Neural cell (in vitro differentiated cells): ENCODE measurements around the gene HAVCR1. TPM values are rescaled to one million over a fixed set of nuclear protein-coding genes. Genes with fewer than 3 reads are reported as not detected.

Source experiments
- H2AFZ ChIP-seq: fragments of 200-600, 300-800 bp; sonication (generic), shearing (Covaris generic); 2 replicates; pipeline ENCODE4 v1.6.0; 2014; ENCODE audit warnings: low read depth, mild to moderate bottlenecking, antibody characterized with exemption, low read length, moderate library complexity
- H3F3A ChIP-seq: fragments of 200-600 bp; shearing (Covaris generic); 2 replicates; pipeline ENCODE4 v1.6.1; 2016; ENCODE audit warnings: mild to moderate bottlenecking, moderate library complexity, mixed read lengths, antibody characterized with exemption, low read length; ENCODE audit not compliant: insufficient read depth, poor library complexity, severe bottlenecking
- H3K27ac ChIP-seq: fragments of 200-600, 300-800 bp; sonication (generic), shearing (Covaris generic); 2 replicates; pipeline ENCODE4 v1.5.1; 2014; ENCODE audit warnings: mild to moderate bottlenecking, low read length, moderate library complexity
- H3K27me3 ChIP-seq: fragments of 300-800, 200-600 bp; sonication (generic), shearing (Covaris generic); 2 replicates; pipeline ENCODE4 v1.6.0; 2014; ENCODE audit warnings: mild to moderate bottlenecking, low read depth, low read length, moderate library complexity; ENCODE audit not compliant: insufficient read depth
- H3K36me3 ChIP-seq: fragments of 300-800, 200-600 bp; sonication (generic), shearing (Covaris generic); 2 replicates; pipeline ENCODE4 v1.5.1; 2014; ENCODE audit warnings: mild to moderate bottlenecking, antibody characterized with exemption, low read length, moderate library complexity; ENCODE audit not compliant: insufficient read depth
- H3K4me2 ChIP-seq: fragments of 300-800, 200-600 bp; sonication (generic), shearing (Covaris generic); 2 replicates; pipeline ENCODE4 v1.6.0; 2014; ENCODE audit warnings: mild to moderate bottlenecking, low read length
- H3K4me3 ChIP-seq: fragments of 300-800, 200-600 bp; sonication (generic), shearing (Covaris generic); 2 replicates; pipeline ENCODE4 v1.5.1; 2014; ENCODE audit warnings: mild to moderate bottlenecking, low read length, moderate library complexity
- H3K79me2 ChIP-seq: fragments of 200-600 bp; shearing (Covaris generic); replicated peaks from 2 replicates; pipeline ENCODE4 v1.6.0; 2014; ENCODE audit warnings: mild to moderate bottlenecking, low read length, moderate library complexity; ENCODE audit not compliant: insufficient read depth
- H3K9ac ChIP-seq: fragments of 300-800, 200-600 bp; sonication (generic), shearing (Covaris generic); 2 replicates; pipeline ENCODE4 v1.6.1; 2016; ENCODE audit warnings: mild to moderate bottlenecking, low read length, mixed read lengths
- H3K9me2 ChIP-seq: fragments of 200-600 bp; shearing (Covaris generic); 2 replicates; pipeline ENCODE4 v1.6.1; 2016; ENCODE audit warnings: mild to moderate bottlenecking, low read length, mixed read lengths; ENCODE audit not compliant: insufficient read depth
- H3K9me3 ChIP-seq: fragments of 200-600, 300-800 bp; sonication (generic), shearing (Covaris generic); 2 replicates; pipeline ENCODE4 v1.6.1; 2016; ENCODE audit warnings: mild to moderate bottlenecking, mixed run types, low read length, moderate library complexity, mixed read lengths
- H4K20me1 ChIP-seq: fragments of 200-600 bp; shearing (Covaris generic); 2 replicates; pipeline ENCODE4 v1.6.1; 2016; ENCODE audit warnings: mild to moderate bottlenecking, mixed run types; ENCODE audit not compliant: insufficient read depth
- EP300 ChIP-seq: fragments of 450-650 bp; conservative IDR thresholded peaks from 2 replicates; pipeline ENCODE4 v1.6.1; 2014; ENCODE audit warnings: antibody characterized with exemption, mild to moderate bottlenecking, moderate library complexity; ENCODE audit not compliant: poor library complexity, severe bottlenecking
- EZH2 ChIP-seq: fragments of 200-600, 300-800 bp; shearing (Covaris generic), sonication (generic); IDR thresholded peaks from 2 replicates; pipeline ENCODE4 v1.6.1; 2014; ENCODE audit warnings: antibody characterized with exemption, low read length, borderline replicate concordance, mild to moderate bottlenecking; ENCODE audit not compliant: insufficient read depth, poor library complexity, severe bottlenecking
- MXI1 ChIP-seq: fragments of 450-650 bp; conservative IDR thresholded peaks from 2 replicates; pipeline ENCODE4 v1.6.1; 2014; ENCODE audit warnings: antibody characterized with exemption, mild to moderate bottlenecking; ENCODE audit not compliant: poor library complexity, severe bottlenecking
- POLR2AphosphoS5 ChIP-seq: IDR thresholded peaks from 2 replicates; pipeline ENCODE4 v1.6.1; 2012
- RAD21 ChIP-seq: fragments of 450-650 bp; conservative IDR thresholded peaks from 2 replicates; pipeline ENCODE4 v1.6.1; 2014; ENCODE audit warnings: antibody characterized with exemption, mild to moderate bottlenecking, moderate library complexity
- SMC3 ChIP-seq: fragments of 450-650 bp; conservative IDR thresholded peaks from 2 replicates; pipeline ENCODE4 v1.6.1; 2014; ENCODE audit warnings: antibody characterized with exemption, mild to moderate bottlenecking, moderate library complexity; ENCODE audit not compliant: poor library complexity
- TAF1 ChIP-seq: IDR thresholded peaks from 2 replicates; pipeline ENCODE4 v1.6.1; 2012; ENCODE audit warnings: low read depth
- polyA minus RNA-seq: library from RNA; depleted of rRNA, polyadenylated mRNA; stranded (reverse); fragments of >200 nt; gene quantifications from 2 replicates; pipeline ENCODE4 v1.2.3, GENCODE V29; 2014
- polyA plus RNA-seq: library from polyadenylated mRNA; depleted of rRNA; stranded (reverse); fragments of >200 nt; gene quantifications from 2 replicates; pipeline ENCODE4 v1.2.3, GENCODE V29; 2014
- TF ChIP-seq, protein P1 (sequence below): IDR thresholded peaks from 2 replicates; pipeline ENCODE4 v1.6.1; 2012; ENCODE audit warnings: borderline replicate concordance
- TF ChIP-seq, protein P2 (sequence below): fragments of 450-650 bp; IDR thresholded peaks from 2 replicates; pipeline ENCODE4 v1.5.1; 2014; ENCODE audit warnings: antibody characterized with exemption, mild to moderate bottlenecking, moderate library complexity; ENCODE audit not compliant: poor library complexity, severe bottlenecking

HAVCR1 gene
- polyA plus RNA-seq (not detected in 2 replicates), polyA minus RNA-seq (0.46 TPM in 1 of 2 replicates, not detected in the other)

DNA sequence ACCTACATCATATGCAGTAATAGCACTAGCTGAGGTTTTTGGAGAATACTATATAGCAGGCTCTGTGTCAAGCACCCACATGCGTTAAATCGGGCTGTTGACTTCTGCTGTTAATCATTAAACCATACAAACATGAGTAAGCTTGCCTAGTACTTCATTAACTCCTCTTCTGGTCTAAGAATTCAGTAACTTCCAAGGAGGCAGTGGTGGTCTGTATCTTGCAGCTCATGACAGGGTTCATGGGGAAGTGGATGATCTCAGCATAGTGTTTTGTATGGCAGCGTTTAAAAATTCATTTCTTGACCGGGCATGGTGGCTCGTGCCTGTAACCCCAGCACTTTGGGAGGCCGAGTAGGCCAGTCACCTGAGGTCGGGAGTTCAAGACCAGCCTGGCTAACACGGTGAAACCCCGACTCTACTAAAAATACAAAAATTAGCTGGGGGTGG, at the start of gene HAVCR1:
Gene HAVCR1 (minus strand): TSS at position 24 of the 447 bp plus-strand sequence. CDS start 1,173 bp downstream, outside the sequence.
- H3K9ac ChIP-seq = no peak within 1 kb of the TSS
- no peaks in the 10 kb centered on the region for H4K20me1 ChIP-seq
- no peaks in the 10 kb centered on the region for H3K9me2 ChIP-seq
- no peak within 1 kb of the TSS for H3K4me2 ChIP-seq
- H3K27me3 ChIP-seq = no peaks in the 10 kb centered on the region
- H3K4me3 ChIP-seq = no peak within 1 kb of the TSS
- no peaks in the 10 kb centered on the region for H3K79me2 ChIP-seq
- no peaks in the 10 kb centered on the region for H3K9me3 ChIP-seq
- TF ChIP-seq RAD21 = no peak
- TF ChIP-seq MXI1 = no peak
- TF ChIP-seq POLR2AphosphoS5 = no peak
- no peak for TF ChIP-seq EP300
- TF ChIP-seq, protein P1, sequence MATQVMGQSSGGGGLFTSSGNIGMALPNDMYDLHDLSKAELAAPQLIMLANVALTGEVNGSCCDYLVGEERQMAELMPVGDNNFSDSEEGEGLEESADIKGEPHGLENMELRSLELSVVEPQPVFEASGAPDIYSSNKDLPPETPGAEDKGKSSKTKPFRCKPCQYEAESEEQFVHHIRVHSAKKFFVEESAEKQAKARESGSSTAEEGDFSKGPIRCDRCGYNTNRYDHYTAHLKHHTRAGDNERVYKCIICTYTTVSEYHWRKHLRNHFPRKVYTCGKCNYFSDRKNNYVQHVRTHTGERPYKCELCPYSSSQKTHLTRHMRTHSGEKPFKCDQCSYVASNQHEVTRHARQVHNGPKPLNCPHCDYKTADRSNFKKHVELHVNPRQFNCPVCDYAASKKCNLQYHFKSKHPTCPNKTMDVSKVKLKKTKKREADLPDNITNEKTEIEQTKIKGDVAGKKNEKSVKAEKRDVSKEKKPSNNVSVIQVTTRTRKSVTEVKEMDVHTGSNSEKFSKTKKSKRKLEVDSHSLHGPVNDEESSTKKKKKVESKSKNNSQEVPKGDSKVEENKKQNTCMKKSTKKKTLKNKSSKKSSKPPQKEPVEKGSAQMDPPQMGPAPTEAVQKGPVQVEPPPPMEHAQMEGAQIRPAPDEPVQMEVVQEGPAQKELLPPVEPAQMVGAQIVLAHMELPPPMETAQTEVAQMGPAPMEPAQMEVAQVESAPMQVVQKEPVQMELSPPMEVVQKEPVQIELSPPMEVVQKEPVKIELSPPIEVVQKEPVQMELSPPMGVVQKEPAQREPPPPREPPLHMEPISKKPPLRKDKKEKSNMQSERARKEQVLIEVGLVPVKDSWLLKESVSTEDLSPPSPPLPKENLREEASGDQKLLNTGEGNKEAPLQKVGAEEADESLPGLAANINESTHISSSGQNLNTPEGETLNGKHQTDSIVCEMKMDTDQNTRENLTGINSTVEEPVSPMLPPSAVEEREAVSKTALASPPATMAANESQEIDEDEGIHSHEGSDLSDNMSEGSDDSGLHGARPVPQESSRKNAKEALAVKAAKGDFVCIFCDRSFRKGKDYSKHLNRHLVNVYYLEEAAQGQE = no peak
- no peak for TF ChIP-seq EZH2
- TF ChIP-seq TAF1 = no peak
- TF ChIP-seq, protein P2, sequence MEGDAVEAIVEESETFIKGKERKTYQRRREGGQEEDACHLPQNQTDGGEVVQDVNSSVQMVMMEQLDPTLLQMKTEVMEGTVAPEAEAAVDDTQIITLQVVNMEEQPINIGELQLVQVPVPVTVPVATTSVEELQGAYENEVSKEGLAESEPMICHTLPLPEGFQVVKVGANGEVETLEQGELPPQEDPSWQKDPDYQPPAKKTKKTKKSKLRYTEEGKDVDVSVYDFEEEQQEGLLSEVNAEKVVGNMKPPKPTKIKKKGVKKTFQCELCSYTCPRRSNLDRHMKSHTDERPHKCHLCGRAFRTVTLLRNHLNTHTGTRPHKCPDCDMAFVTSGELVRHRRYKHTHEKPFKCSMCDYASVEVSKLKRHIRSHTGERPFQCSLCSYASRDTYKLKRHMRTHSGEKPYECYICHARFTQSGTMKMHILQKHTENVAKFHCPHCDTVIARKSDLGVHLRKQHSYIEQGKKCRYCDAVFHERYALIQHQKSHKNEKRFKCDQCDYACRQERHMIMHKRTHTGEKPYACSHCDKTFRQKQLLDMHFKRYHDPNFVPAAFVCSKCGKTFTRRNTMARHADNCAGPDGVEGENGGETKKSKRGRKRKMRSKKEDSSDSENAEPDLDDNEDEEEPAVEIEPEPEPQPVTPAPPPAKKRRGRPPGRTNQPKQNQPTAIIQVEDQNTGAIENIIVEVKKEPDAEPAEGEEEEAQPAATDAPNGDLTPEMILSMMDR = no peak
- TF ChIP-seq SMC3 = no peak
- H3K27ac ChIP-seq = no peak within 1 kb of the TSS
- H3K36me3 ChIP-seq = no peaks in the 10 kb centered on the region
- H3F3A ChIP-seq = no peaks in the 10 kb centered on the region
- H2AFZ ChIP-seq = no peak within 1 kb of the TSS

DNA sequence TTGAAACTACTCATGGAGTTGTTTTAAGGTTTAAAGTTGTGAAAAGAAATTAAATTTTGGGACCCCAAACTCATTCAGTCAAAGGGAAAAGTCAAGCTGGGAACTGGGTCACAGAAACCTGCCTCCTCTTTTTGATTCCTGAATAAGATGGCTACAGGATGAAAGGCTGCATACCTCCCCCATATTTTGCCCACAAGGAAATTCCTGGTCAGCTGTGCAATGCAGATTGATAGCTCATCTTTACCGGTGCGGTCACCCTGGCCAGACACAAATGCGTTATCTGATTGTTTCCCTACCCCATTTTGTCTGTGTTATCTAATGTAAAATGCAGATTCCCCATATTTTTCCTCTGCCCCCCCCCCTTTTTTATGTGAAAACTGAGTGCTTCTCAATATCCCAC, 48.6 kb upstream of the HAVCR1 start:
- no peak for TF ChIP-seq SMC3
- TF ChIP-seq TAF1 = no peak
- TF ChIP-seq, protein P1 = no peak
- TF ChIP-seq, protein P2 = no peak
- no peak for TF ChIP-seq MXI1
- TF ChIP-seq EP300 = no peak
- TF ChIP-seq POLR2AphosphoS5 = no peak
- no peak for TF ChIP-seq RAD21
- TF ChIP-seq EZH2 = no peak
- no peak overlapping the region for H3K4me2 ChIP-seq

More for the DNA sequence above, 48.6 kb upstream of the HAVCR1 start:
- no peak overlapping the region for H2AFZ ChIP-seq
- H4K20me1 ChIP-seq = no peaks in the 10 kb centered on the region
- no peaks in the 10 kb centered on the region for H3K36me3 ChIP-seq
- H3F3A ChIP-seq = no peaks in the 10 kb centered on the region
- no peaks in the 10 kb centered on the region for H3K79me2 ChIP-seq
- no peak overlapping the region for H3K4me3 ChIP-seq
- no peaks in the 10 kb centered on the region for H3K9me3 ChIP-seq
- H3K9me2 ChIP-seq = no peaks in the 10 kb centered on the region
- H3K9ac ChIP-seq = no peak overlapping the region
- no peaks in the 10 kb centered on the region for H3K27me3 ChIP-seq
- no peak overlapping the region for H3K27ac ChIP-seq
